ENCODE results near the gene CYP1B1.

The CYP1B1 gene

DNA sequence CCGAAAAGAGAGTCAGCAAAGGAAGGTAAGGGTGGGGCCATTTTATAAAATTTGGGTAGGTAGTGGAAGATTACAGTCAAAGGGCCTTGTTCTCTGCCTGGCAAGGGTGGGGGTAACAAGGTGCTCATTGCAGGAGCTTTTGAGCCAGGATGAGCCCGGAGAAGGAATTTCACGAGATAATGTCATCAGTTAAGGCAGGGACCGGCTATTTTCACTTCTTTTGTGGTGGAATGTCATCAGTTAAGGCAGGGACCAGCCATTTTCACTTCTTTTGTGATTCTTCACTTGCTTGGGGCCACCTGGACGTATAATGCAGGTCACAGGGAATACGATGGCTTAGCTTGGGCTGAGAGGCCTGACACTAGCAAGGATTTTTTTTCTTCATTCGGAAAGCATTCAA is 58.1 kb downstream of the CYP1B1 start:
- Histone ChIP-seq H3K4me2 (ENCODE audit: low read length) (no peak overlapping the region), H3K36me3 (ENCODE audit: insufficient read depth, low read length) (no peaks in the 10 kb centered on the region), H3K79me2 (ENCODE audit: insufficient read depth, low read length) (no peaks in the 10 kb centered on the region), H3K4me3 (ENCODE audit: low read depth, low read length, poor library complexity, severe bottlenecking) (no peak overlapping the region), H3K4me1 (ENCODE audit: insufficient read depth, low read length, severe bottlenecking) (no peaks in the 10 kb centered on the region), H3K27ac (ENCODE audit: low read depth, low read length, poor library complexity, severe bottlenecking) (no peak overlapping the region), H3K9me2 (ENCODE audit: low read depth, low read length) (no peaks in the 10 kb centered on the region), H3F3A (ENCODE audit: insufficient read depth, low read length) (no peaks in the 10 kb centered on the region), H3K9me3 (ENCODE audit: low read length) (no peaks in the 10 kb centered on the region), H3K27me3 (ENCODE audit: insufficient read depth, low read length) (no peaks in the 10 kb centered on the region), H2AFZ (ENCODE audit: low read length) (no peak overlapping the region), H3K9ac (ENCODE audit: low read length) (no peak overlapping the region), H4K20me1 (ENCODE audit: insufficient read depth, low read length) (no peaks in the 10 kb centered on the region)
- TF ChIP-seq, protein P1, sequence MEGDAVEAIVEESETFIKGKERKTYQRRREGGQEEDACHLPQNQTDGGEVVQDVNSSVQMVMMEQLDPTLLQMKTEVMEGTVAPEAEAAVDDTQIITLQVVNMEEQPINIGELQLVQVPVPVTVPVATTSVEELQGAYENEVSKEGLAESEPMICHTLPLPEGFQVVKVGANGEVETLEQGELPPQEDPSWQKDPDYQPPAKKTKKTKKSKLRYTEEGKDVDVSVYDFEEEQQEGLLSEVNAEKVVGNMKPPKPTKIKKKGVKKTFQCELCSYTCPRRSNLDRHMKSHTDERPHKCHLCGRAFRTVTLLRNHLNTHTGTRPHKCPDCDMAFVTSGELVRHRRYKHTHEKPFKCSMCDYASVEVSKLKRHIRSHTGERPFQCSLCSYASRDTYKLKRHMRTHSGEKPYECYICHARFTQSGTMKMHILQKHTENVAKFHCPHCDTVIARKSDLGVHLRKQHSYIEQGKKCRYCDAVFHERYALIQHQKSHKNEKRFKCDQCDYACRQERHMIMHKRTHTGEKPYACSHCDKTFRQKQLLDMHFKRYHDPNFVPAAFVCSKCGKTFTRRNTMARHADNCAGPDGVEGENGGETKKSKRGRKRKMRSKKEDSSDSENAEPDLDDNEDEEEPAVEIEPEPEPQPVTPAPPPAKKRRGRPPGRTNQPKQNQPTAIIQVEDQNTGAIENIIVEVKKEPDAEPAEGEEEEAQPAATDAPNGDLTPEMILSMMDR (IDR thresholded peaks at IDR 0.05; ENCODE audit: low read length), result no peak
- no peak for TF ChIP-seq EZH2 (IDR thresholded peaks at IDR 0.05; ENCODE audit: borderline replicate concordance, low read length)

All from OCI-LY1 (cell line).